ENCODE data around the gene GLCE.

GLCE gene

GRCh38 chr15:69209661-69210060 is 49.2 kb downstream of the GLCE start:
- DNase-seq: no peak

DNA sequence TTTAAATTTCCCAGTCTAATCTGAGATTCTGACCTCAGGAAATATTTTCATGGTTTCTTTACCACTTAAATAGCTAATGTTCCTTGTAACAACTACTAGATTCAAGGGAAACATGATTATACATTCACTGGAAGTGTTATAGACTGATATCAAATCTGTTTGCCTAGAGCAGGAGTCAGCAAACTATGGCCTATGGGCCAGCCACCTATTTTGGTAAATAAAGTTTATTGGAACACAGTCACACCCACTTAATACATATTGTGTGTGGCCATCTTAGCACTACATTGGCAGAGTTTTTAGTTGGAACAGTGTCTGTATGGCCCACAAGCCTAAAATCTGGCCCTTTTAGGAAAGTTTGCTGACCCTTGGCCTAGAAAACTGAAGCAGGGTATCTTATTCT is 50.1 kb downstream of the GLCE start:
- DNase-seq: no peak

DNA sequence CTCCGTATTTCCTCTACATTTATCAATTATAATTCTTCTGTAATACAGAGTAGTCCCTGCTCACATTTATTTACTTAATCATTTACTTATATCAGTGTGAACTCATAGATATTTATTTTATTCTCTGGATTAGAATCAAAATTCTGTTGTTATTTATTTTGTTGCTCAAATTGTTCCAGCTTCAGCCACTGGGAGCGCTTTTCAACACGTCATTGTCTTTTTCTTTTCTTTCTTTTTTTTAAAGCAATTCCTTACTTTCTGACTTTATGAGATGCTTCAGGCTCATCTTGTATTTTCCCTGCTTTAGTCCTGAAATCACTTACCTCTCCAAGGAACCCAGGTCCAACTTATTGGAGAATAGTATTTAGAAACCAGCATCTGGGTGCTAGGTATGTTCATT is 53.4 kb downstream of the GLCE start:
- DNase-seq: no peak

DNA sequence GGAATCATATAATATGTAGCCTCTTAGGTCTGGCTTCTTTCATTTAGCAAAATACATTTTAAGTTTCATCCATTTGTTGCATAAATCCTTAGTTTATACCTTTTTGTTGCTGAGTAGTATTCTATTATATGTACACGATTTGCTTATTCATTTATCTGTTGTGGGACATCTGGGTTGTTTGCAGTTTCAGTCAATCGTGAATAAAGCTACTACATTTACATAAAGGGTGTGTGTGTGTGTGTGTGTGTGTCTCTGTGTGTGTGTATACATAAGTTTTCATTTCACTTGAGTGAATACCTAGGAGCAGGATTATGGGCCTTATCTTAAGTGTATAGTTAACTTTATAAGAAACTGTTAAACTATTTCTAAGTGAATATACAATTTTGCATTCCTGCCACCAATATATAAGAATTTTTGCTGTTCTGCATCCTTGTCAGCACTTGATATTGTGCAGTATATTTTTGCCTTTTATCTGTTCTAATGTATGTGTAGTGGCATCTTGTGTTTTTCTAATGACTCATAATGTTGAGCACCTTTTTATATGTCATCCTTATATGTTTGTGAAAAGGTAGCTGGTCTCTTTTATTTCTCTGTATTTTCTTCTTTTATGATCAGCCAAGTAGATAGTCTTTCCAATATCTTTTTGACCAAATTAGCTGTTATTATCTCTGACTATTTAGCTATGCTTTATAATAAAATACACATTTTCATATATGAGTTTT is 55.0 kb downstream of the GLCE start:
- no peak for DNase-seq

- DNase-seq: no peak
These were observed 56.9 kb downstream of the GLCE start for GRCh38 chr15:69217381-69217780.

DNA sequence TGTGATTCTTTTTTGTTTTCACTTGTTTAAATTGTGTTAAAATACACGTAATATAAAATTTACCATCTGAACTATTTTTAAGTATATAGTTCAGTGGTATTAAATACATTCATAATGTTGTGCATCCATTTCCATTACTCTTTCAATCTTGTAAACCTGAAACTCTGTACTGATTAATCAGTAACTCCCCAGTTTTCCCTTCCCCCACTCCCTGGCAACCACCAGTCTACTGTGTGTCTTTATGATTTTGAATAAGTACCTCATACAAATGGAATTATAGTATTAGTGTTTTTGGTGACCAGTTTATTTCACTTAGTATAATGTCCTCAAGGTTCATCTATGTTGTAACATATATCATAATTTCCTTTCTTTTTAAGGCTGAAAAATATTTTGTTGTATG is 59.3 kb downstream of the GLCE start:
- DNase-seq: no peak

GRCh38 chr15:69222002-69222474 is 61.6 kb downstream of the GLCE start:
- no peak for DNase-seq

GRCh38 chr15:69223083-69223813 is 62.8 kb downstream of the GLCE start:
- no peak for DNase-seq

- no peak for DNase-seq
These were observed 63.9 kb downstream of the GLCE start for GRCh38 chr15:69224383-69224782.

- peak in 1 of 2 experiments; percentile 20 for DNase-seq
These were observed 65.1 kb downstream of the GLCE start for GRCh38 chr15:69225355-69226022.

GRCh38 chr15:69226023-69226355 is 65.6 kb downstream of the GLCE start:
- no peak for DNase-seq

DNA sequence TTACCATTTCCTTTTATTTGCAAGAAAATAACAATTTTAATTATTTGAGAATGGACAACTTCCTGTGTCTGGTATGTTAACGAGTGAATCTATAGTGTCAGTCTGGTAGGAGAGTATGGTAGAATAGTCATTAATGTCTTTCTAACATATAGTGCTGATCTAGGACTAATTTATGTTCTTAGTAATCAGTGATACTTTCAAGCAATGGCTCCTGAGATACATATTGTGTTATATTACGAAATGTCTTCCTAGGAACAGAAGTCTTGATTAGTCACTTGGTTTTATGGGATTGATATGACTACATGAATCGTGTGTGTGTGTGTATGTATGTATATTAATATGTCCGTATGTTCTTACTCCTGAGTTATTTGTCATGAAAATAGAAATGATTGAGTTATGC is 71.7 kb downstream of the GLCE start:
- DNase-seq: no peak

- no peak for DNase-seq
These were observed 72.3 kb downstream of the GLCE start for GRCh38 chr15:69232765-69233164.

- no peak for DNase-seq
These were observed 74.2 kb downstream of the GLCE start for GRCh38 chr15:69234676-69235075.

- DNase-seq: no peak
These were observed 76.1 kb downstream of the GLCE start for GRCh38 chr15:69236505-69236904.

DNA sequence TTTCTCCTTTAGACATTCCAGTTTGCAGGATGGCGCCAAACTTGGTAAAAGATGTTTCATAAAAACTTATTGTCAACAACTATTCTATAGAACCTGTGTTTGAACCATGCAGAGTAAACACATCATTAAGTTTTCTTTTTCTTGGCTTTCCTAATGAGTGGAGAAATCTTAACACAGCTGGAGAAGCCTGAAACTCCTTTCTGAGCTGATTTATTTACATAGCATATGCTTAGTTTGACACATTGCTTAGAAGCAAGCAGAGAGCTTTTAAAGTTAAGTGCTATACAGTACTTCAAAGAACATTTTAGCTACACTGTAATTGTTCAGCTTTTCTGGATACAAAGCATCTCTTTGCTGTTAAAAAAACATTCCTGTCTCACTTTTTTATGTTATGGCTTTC is 77.3 kb downstream of the GLCE start:
- DNase-seq: no peak

GRCh38 chr15:69244798-69245197 is 84.4 kb downstream of the GLCE start:
- DNase-seq: no peak

DNA sequence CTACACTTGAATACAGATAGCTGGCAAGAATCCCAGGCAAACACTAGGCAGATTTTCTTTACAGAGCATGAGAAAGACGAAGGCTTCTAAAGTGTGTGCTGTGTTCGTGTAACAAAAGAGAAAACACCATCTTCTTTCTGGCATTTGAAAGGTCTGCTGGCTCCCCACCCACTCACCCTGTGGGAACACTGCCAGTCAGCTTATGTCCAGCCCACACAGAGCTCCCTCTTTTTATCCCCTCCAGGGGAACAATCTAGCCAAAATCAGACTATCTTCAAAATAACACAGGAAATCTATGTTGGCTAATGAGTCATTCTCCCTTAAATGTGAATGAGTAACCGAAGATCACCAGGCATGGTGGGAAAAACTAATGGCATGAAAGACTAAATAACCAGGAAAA is 92.7 kb downstream of the GLCE start:
- peak; percentile 6 to 76 for DNase-seq

- peak in 1 of 2 experiments; percentile 26 for DNase-seq
These were observed 105.0 kb downstream of the GLCE start for GRCh38 chr15:69265347-69265955.

DNA sequence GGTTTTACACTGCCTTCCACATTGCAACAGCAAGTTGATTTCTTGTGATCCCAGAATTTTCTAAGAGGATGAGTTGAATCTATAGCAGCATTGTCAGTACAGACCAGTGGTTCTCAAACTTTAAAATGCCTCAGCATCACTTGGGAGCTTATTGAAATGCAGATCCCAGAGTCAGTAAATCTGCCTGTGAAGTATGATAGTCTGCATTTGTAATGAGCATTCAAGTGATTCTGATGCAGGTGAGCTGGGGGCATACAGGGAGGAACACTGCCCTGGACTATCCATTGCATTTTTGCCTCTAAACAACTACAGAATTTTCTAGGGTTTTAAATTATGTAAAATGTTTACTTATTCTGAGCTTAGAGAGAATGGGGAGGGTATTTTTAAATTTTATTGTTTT is 110.8 kb downstream of the GLCE start:
- DNase-seq: no peak

DNA sequence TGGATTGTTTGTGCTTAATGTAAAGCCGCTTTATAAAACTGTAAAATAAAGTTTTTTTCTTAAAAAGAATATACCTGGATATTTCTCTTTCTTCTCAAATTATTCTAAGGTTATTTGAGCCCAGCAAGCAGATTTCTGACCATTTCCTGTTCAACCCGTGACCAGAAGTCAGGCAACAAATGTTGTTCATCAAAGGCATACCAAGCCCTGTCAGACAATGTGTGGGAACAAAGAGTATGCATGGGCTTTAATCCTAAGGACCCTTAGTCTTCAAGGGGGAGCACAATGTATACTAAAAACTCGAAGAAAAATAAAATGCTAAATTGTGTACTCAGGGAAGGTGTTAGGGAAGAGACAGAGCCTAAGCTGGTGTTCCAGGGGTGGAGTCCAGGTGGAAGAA is 111.7 kb downstream of the GLCE start:
- no peak for DNase-seq

DNA sequence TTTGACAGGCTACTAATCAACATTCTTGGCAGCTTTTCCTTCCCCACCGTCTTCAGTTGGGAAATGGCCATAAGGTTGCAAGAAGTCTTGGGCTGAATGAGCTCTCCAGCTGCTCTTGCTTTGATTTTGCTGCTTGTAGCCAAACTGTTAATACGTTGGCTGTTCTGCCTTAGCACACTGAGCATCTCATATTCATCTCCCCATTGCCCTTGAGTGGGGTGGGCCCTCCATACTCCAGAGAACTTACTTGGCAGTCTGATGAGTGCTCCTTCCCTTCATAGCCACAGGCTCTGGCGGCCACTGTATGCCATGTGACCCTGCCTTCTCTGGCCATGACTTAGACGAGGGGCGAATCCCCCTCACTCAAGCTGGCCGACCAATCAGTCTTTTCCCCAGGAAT is 112.5 kb downstream of the GLCE start:
- no peak for DNase-seq

GRCh38 chr15:69275074-69275670 is 114.7 kb downstream of the GLCE start:
- no peak for DNase-seq

Measured in NCI-H446 (cell line).